Activated gamma-delta T cell treated with anti-CD3 and anti-CD28 coated beads, Interleukin-2, amount 50 U/mL, for 16 hours (primary cell): ENCODE measurements around the gene CAMTA1.
"Not testable (repeated sequence)": the region's sequence is repeated elsewhere in the genome, so short reads cannot be mapped to it uniquely, and the experiment has no call there.

ENCODE experiments used
- DNase-seq: peaks from one replicate; pipeline ENCODE4 v3.0.0-alpha.2; 2020; ENCODE audit warnings: low read depth

Gene CAMTA1

GRCh38 chr1:7590426-7590790, 805.2 kb downstream of the CAMTA1 start:
- no peak for DNase-seq

GRCh38 chr1:7591565-7591964, 806.3 kb downstream of the CAMTA1 start:
- no peak for DNase-seq

- DNase-seq, result no peak
These were observed 807.0 kb downstream of the CAMTA1 start for GRCh38 chr1:7592120-7592798.

GRCh38 chr1:7594002-7594713, 808.9 kb downstream of the CAMTA1 start:
- DNase-seq, result no peak

- no peak for DNase-seq
These were observed 809.6 kb downstream of the CAMTA1 start for GRCh38 chr1:7594714-7595295.

GRCh38 chr1:7595336-7595735, 810.1 kb downstream of the CAMTA1 start:
- no peak for DNase-seq

- DNase-seq, result no peak
These were observed 811.1 kb downstream of the CAMTA1 start for GRCh38 chr1:7596126-7596965.

GRCh38 chr1:7598058-7598457, 812.8 kb downstream of the CAMTA1 start:
- not testable (repeated sequence) for DNase-seq

- DNase-seq, result not testable (repeated sequence)
These were observed 819.7 kb downstream of the CAMTA1 start for GRCh38 chr1:7604906-7605305.

- no peak for DNase-seq
These were observed 820.8 kb downstream of the CAMTA1 start for GRCh38 chr1:7606096-7606495.

- no peak for DNase-seq
These were observed 821.8 kb downstream of the CAMTA1 start for GRCh38 chr1:7607097-7607496.

GRCh38 chr1:7608628-7609305, 823.5 kb downstream of the CAMTA1 start:
- no peak for DNase-seq

GRCh38 chr1:7609311-7609994, 824.2 kb downstream of the CAMTA1 start:
- DNase-seq, result no peak

GRCh38 chr1:7610106-7610731, 825.0 kb downstream of the CAMTA1 start:
- no peak for DNase-seq

- no peak for DNase-seq
These were observed 825.7 kb downstream of the CAMTA1 start for GRCh38 chr1:7610936-7611335.

GRCh38 chr1:7611421-7612010, 826.3 kb downstream of the CAMTA1 start:
- DNase-seq, result no peak

- DNase-seq, result no peak
These were observed 828.0 kb downstream of the CAMTA1 start for GRCh38 chr1:7613106-7613850.

GRCh38 chr1:7613851-7614205, 828.6 kb downstream of the CAMTA1 start:
- no peak for DNase-seq

- no peak for DNase-seq
These were observed 829.4 kb downstream of the CAMTA1 start for GRCh38 chr1:7614576-7615074.

GRCh38 chr1:7615138-7615537, 829.9 kb downstream of the CAMTA1 start:
- DNase-seq, result no peak
